Cardiac fibroblast (primary cell): ENCODE results near the gene S100P.

Source experiments
- DNase-seq, 2 donors: peaks; one replicate each; pipeline versions ENCODE4 v3.0.0 to v3.0.0-alpha.2; 2010; ENCODE audit warnings: low read depth in 2 of 2
- H3K4me3 ChIP-seq, 2 donors: replicated peaks in 1 of 2; 1 replicate in 1 of 2; 2 replicates in 1 of 2; pipeline ENCODE4 v1.5.1; 2011; ENCODE audit warnings: low read depth in 2 of 2, low read length in 2 of 2, mild to moderate bottlenecking in 2 of 2, moderate library complexity in 1 of 2
- CTCF ChIP-seq: IDR thresholded peaks from one replicate; pipeline ENCODE4 v1.5.1; 2011; ENCODE audit warnings: low read depth, mild to moderate bottlenecking, low read length, inconsistent platforms

S100P gene

GRCh38 chr4:6682862-6683590 lies 10.7 kb upstream of the S100P start:
- no peak overlapping the region for H3K4me3 ChIP-seq
- DNase-seq, result no peak
- no peak for TF ChIP-seq CTCF

- DNase-seq, result no peak
- no peak overlapping the region for H3K4me3 ChIP-seq
- TF ChIP-seq CTCF, result no peak
Measured at GRCh38 chr4:6684656-6685055, 9.0 kb upstream of the S100P start.

GRCh38 chr4:6686104-6686787 lies 7.4 kb upstream of the S100P start:
- DNase-seq, result no peak

GRCh38 chr4:6687947-6688878 lies 5.5 kb upstream of the S100P start:
- DNase-seq, result no peak
- TF ChIP-seq CTCF, result no peak
- H3K4me3 ChIP-seq, result no peak overlapping the region

More at GRCh38 chr4:6686104-6686787, 7.4 kb upstream of the S100P start:
- no peak overlapping the region for H3K4me3 ChIP-seq
- no peak for TF ChIP-seq CTCF

- no peak overlapping the region for H3K4me3 ChIP-seq
- peak; percentile 89 to 90 for DNase-seq
- TF ChIP-seq CTCF, result no peak
Measured at GRCh38 chr4:6688879-6689505, 4.7 kb upstream of the S100P start.

- TF ChIP-seq CTCF, result no peak
- H3K4me3 ChIP-seq, result no peak overlapping the region
- DNase-seq, result no peak
Measured at GRCh38 chr4:6689506-6689960, 4.1 kb upstream of the S100P start.
